GM19328 (cell line): ENCODE measurements around the gene ZNF804A.
"Not testable (repeated sequence)": the region's sequence is repeated elsewhere in the genome, so short reads cannot be mapped to it uniquely, and the experiment has no call there.

Experiments used
- ATAC-seq: cut with Tn5 transposase; IDR thresholded peaks from one replicate; pipeline ENCODE4 v1.9.1; 2021; ENCODE audit warnings: mild to moderate bottlenecking, moderate library complexity; ENCODE audit not compliant: unreplicated experiment

ZNF804A gene

GRCh38 chr2:184793176-184793575, 194.8 kb downstream of the ZNF804A start:
- ATAC-seq, result no peak

- ATAC-seq, result no peak
Observed at GRCh38 chr2:184799379-184799778, 201.1 kb downstream of the ZNF804A start.

- ATAC-seq, result no peak
Observed at GRCh38 chr2:184814421-184814820, 216.1 kb downstream of the ZNF804A start.

- ATAC-seq, result no peak
Observed at GRCh38 chr2:184815824-184816223, 217.5 kb downstream of the ZNF804A start.

- ATAC-seq, result no peak
Observed at GRCh38 chr2:184824597-184824996, 226.3 kb downstream of the ZNF804A start.

- ATAC-seq, result no peak
Observed at GRCh38 chr2:184830531-184830930, 232.2 kb downstream of the ZNF804A start.

GRCh38 chr2:184834699-184835397, 236.5 kb downstream of the ZNF804A start:
- no peak for ATAC-seq

GRCh38 chr2:184835398-184835715, 237.0 kb downstream of the ZNF804A start:
- no peak for ATAC-seq

GRCh38 chr2:184847331-184847730, 249.0 kb downstream of the ZNF804A start:
- no peak for ATAC-seq

GRCh38 chr2:184849516-184849915, 251.2 kb downstream of the ZNF804A start:
- no peak for ATAC-seq

- ATAC-seq, result no peak
Observed at GRCh38 chr2:184851576-184851975, 253.2 kb downstream of the ZNF804A start.

- no peak for ATAC-seq
Observed at GRCh38 chr2:184859187-184859586, 260.9 kb downstream of the ZNF804A start.

- no peak for ATAC-seq
Observed at GRCh38 chr2:184860744-184861143, 262.4 kb downstream of the ZNF804A start.

GRCh38 chr2:184875212-184875611, 276.9 kb downstream of the ZNF804A start:
- ATAC-seq, result no peak

GRCh38 chr2:184875911-184876310, 277.6 kb downstream of the ZNF804A start:
- no peak for ATAC-seq

- no peak for ATAC-seq
Observed at GRCh38 chr2:184877909-184878308, 279.6 kb downstream of the ZNF804A start.

GRCh38 chr2:184879671-184880070, 281.3 kb downstream of the ZNF804A start:
- no peak for ATAC-seq

- not testable (repeated sequence) for ATAC-seq
Observed at GRCh38 chr2:184886585-184886984, 288.3 kb downstream of the ZNF804A start.

- no peak for ATAC-seq
Observed at GRCh38 chr2:184890311-184890710, 292.0 kb downstream of the ZNF804A start.

- no peak for ATAC-seq
Observed at GRCh38 chr2:184904991-184905390, 306.7 kb downstream of the ZNF804A start.

GRCh38 chr2:184906160-184906559, 307.8 kb downstream of the ZNF804A start:
- no peak for ATAC-seq

GRCh38 chr2:184906709-184907108, 308.4 kb downstream of the ZNF804A start:
- no peak for ATAC-seq

GRCh38 chr2:184908966-184909365, 310.6 kb downstream of the ZNF804A start:
- no peak for ATAC-seq
